Left ventricle myocardium inferior (tissue), 1 donor: Measurements from ENCODE around the gene MAST4. TPM values are rescaled to one million over a fixed set of nuclear protein-coding genes. Genes with fewer than 3 reads are reported as not detected.

Source experiments
- DNase-seq: peaks from one replicate; pipeline ENCODE4 v3.0.0-alpha.2; 2020
- H3K27ac ChIP-seq: fragments of 200-600 bp; replicated peaks from 2 replicates; pipeline ENCODE4 v1.8.0; 2021
- H3K27me3 ChIP-seq: fragments of 200-600 bp; 2 replicates; pipeline ENCODE4 v1.8.0; 2021; ENCODE audit warnings: low read depth
- H3K36me3 ChIP-seq: fragments of 200-600 bp; 2 replicates; pipeline ENCODE4 v1.8.0; 2021
- H3K4me1 ChIP-seq: fragments of 200-600 bp; 2 replicates; pipeline ENCODE4 v1.8.0; 2021
- H3K4me3 ChIP-seq: fragments of 200-600 bp; 2 replicates; pipeline ENCODE4 v1.8.0; 2021; ENCODE audit warnings: mild to moderate bottlenecking, moderate library complexity
- H3K9me3 ChIP-seq: fragments of 200-600 bp; replicated peaks from 2 replicates; pipeline ENCODE4 v1.8.0; 2021
- intact Hi-C: fragments of 100-400 bp; cut with micrococcal nuclease; formaldehyde crosslinking; loops from one replicate; pipeline ENCODE4 v1.11.0; 2022
- total RNA-seq: library from RNA; stranded (reverse); fragmentation: NEBNext Ultra II Directional; extraction: Animal tissue kit (Norgen Biotek cat#: 25700); gene quantifications from one replicate; pipeline ENCODE4 v1.2.1, GENCODE V29; 2021
- TF ChIP-seq, protein P1 (sequence below): fragments of 200-600 bp; IDR thresholded peaks from 2 replicates; pipeline ENCODE4 v1.8.0; 2021; ENCODE audit warnings: antibody characterized with exemption, mild to moderate bottlenecking, borderline replicate concordance
- donor health status: DM: no; HTN: yes; CAD: no; lungs with severe emphysema.

Gene MAST4
- total RNA-seq, 1 donor from 2014 or later = 55.7 TPM

DNA sequence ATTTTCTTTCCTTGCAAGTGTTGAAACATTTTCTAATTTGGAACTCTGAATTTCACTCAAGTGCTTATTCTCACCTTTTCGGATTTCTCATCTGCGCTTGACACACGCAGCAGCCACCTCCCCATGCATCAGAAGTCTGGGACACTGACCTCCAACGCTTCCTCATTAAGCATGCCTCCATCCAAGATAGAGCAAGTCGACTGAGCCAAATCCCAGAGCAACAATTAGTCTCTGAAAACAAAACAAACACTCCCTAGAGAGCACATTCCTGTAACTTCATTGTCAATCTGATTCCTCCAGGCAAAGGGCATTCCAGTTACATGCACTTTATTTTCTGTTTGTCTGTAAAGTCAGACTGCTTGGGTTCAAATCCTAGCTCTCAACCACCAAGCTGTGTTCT, 594.7 kb downstream of the MAST4 start:
- H3K9me3 ChIP-seq = no peaks in the 10 kb centered on the region
- H3K36me3 ChIP-seq = no peaks in the 10 kb centered on the region
- TF ChIP-seq, protein P1, sequence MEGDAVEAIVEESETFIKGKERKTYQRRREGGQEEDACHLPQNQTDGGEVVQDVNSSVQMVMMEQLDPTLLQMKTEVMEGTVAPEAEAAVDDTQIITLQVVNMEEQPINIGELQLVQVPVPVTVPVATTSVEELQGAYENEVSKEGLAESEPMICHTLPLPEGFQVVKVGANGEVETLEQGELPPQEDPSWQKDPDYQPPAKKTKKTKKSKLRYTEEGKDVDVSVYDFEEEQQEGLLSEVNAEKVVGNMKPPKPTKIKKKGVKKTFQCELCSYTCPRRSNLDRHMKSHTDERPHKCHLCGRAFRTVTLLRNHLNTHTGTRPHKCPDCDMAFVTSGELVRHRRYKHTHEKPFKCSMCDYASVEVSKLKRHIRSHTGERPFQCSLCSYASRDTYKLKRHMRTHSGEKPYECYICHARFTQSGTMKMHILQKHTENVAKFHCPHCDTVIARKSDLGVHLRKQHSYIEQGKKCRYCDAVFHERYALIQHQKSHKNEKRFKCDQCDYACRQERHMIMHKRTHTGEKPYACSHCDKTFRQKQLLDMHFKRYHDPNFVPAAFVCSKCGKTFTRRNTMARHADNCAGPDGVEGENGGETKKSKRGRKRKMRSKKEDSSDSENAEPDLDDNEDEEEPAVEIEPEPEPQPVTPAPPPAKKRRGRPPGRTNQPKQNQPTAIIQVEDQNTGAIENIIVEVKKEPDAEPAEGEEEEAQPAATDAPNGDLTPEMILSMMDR = no peak
- peaks cover 9% of the 10 kb centered on the region for H3K4me1 ChIP-seq
- H3K4me3 ChIP-seq = no peak overlapping the region
- no peak for DNase-seq
- intact Hi-C loops = no loop called here
- H3K27me3 ChIP-seq = no peaks in the 10 kb centered on the region
- no peak overlapping the region for H3K27ac ChIP-seq

DNA sequence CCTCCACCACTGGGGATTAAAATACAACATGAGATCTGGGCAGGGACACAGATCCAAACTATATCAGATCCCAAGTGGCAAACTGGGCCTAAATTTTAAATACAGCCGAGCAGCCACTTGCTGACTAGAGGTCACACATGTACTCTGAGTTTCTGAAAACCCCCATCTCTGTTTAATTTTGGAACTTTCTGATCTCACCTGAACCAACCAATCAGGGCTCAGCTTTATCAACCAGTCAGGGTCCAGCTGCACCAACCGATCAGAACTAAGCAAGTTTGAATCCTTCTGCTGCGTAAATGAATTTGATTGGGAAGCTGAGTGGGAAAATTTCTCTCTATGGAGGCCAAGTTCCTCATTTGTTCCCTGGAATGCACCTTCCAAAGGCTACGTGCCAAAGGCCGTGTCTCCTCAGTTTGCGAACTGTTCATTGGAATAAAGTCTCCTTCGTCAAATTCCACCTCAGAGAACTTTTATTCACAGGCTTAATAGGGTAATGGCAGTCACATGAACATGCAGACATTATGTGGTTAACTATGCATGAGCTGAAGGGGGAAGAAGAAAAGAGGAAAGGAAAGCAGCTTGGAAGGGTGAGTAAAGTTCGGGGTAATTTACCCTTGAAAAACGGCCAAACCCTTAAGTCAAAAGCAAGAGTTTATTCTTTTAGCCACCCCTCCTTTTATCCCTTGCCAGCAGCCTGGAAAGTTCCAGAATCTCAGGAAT, 596.7 kb downstream of the MAST4 start:
- no peak overlapping the region for H3K4me3 ChIP-seq
- H3K27ac ChIP-seq = peak overlapping the region; percentile 34
- intact Hi-C loops = no loop called here

DNA sequence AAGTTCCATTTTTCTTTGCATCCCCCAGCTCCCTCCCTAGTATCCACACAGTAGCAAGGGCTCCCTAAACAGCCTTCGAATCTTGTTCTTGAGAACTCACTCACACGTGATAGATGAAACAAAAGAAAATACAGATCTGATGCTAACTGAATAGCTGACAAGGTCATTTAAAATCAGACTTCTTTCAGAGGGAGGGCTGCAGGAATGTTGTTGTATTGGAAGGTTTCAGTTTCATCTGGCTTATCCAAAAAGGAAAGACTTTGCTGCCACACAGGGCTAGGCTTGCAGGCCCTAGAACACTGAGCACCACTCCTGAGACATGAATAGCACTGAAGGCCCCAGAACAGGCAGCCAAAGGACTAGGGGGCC, 597.2 kb downstream of the MAST4 start:
- intact Hi-C loops = no loop called here
- no peak for DNase-seq
- Histone ChIP-seq H3K27ac (peak overlapping the region; percentile 34), H3K36me3 (no peaks in the 10 kb centered on the region), H3K4me3 (no peak overlapping the region), H3K9me3 (no peaks in the 10 kb centered on the region), H3K4me1 (peaks cover 20% of the 10 kb centered on the region), H3K27me3 (no peaks in the 10 kb centered on the region)
- TF ChIP-seq, protein P1 = no peak

More for the DNA sequence above, 596.7 kb downstream of the MAST4 start:
- DNase-seq = no peak
- no peaks in the 10 kb centered on the region for H3K36me3 ChIP-seq
- peaks cover 20% of the 10 kb centered on the region for H3K4me1 ChIP-seq
- no peaks in the 10 kb centered on the region for H3K9me3 ChIP-seq
- H3K27me3 ChIP-seq = no peaks in the 10 kb centered on the region
- TF ChIP-seq, protein P1 = no peak

DNA sequence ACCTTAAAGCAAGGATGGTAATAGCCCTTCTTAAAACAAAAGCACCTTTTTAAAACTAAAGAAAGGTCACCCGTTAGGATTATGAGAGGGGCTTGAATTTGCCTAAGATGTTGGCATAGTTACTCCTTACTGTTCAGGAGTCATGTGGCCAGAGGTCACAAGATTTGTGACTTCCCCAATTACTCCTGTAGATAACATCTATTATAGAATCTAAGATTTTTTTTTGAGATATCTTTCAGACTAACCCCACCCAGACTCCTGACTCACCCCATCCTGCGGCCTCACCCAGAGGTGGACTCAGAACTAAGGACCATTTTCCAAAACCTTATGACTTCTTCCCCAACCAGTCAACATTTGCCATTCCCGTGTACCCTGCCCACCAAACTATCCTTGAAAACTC, 598.0 kb downstream of the MAST4 start:
- no peak for DNase-seq
- Histone ChIP-seq H3K27ac (no peak overlapping the region), H3K4me1 (peaks cover 20% of the 10 kb centered on the region), H3K27me3 (no peaks in the 10 kb centered on the region), H3K36me3 (no peaks in the 10 kb centered on the region), H3K4me3 (no peak overlapping the region), H3K9me3 (no peaks in the 10 kb centered on the region)
- TF ChIP-seq, protein P1 = no peak
- intact Hi-C loops = no loop called here

DNA sequence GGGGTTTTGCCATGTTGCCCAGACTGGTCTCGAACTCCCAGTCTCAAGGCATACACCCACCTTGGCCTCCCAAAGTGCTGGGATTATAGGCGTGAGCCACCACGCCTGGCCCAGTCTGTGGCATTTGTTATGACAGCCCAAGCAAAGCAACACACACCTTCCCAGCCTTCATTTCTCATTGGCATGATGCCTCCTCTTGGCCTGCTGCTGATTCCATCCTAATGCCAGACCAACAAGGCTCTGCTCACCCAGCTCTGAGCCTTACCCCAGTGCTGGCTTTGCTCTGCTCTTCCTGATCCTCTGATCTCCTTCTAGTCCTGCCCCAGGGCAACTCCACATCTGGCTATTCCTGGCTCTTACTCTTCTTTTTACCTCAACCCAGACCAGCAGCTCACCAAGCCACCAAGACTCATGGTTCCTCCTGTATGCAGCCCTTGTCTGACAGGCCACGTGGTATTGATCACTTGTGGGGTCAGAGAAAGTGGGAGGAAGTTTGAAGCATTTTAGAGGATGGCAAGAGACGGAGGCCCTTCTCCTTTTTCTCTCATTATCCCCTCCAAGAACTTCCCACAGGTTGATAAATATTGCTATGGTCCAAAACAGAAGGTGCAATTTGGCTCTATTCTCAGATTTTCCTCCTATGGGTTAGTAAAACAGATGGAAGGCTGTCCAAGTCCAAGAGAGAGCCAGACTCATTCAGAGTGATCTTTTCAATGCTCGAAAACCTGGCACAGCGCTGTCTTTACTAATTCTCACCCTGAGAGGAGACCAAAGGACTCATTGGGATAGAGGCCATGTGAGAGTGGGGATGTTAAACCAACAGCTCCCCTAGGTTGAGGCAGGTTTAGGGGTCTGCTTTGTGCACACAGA, 599.4 kb downstream of the MAST4 start:
- Histone ChIP-seq H3K27me3 (no peaks in the 10 kb centered on the region), H3K4me1 (peaks cover 18% of the 10 kb centered on the region), H3K27ac (peak overlapping the region; percentile 43), H3K36me3 (no peaks in the 10 kb centered on the region), H3K9me3 (peaks cover under 1% of the 10 kb centered on the region), H3K4me3 (peak overlapping the region; percentile 18)
- no peak for DNase-seq
- intact Hi-C loops = no loop called here
- TF ChIP-seq, protein P1 = no peak
